Esophagus mucosa (tissue), 1 donor: Measurements from ENCODE around the gene LRRC58. TPM values are rescaled to one million over a fixed set of nuclear protein-coding genes. Genes with fewer than 3 reads are reported as not detected.

Experiments used
- ATAC-seq: fragments of 200-7000 bp; cut with Tn5 transposase; one replicate; pipeline ENCODE4 v1.9.1; 2020
- total RNA-seq: library from RNA; stranded (reverse); gene quantifications from one replicate; pipeline ENCODE4 v1.2.4, GENCODE V29; 2023
- donor health status: DM: yes; HTN: yes; CAD: no.

Gene LRRC58
- total RNA-seq, 1 donor from 2014 or later: 11.1 TPM

- ATAC-seq: no peak
Observed at GRCh38 chr3:120274739-120275167, 74.4 kb downstream of the LRRC58 start.

Other genes starting within 250 kb of the LRRC58 start
- 0.08 TPM for gene GPR156, start 64.1 kb downstream of the LRRC58 start, total RNA-seq
- 15.8 TPM for gene FSTL1, start 101.6 kb upstream of the LRRC58 start, total RNA-seq
- gene NDUFB4, start 247.0 kb upstream of the LRRC58 start, total RNA-seq: 131 TPM